OCI-LY1 (cell line): ENCODE data around the gene CLDN19.

Experiments used
- H2AFZ ChIP-seq: fragments of 200-600 bp; sonication (generic), shearing (Covaris generic); 2 replicates; pipeline ENCODE4 v1.6.0; 2014; ENCODE audit warnings: antibody characterized with exemption, mild to moderate bottlenecking, low read length
- H3F3A ChIP-seq: fragments of 200-600 bp; sonication (generic), shearing (Covaris generic); 2 replicates; pipeline ENCODE4 v1.6.0; 2014; ENCODE audit warnings: mild to moderate bottlenecking, antibody characterized with exemption, low read length, moderate library complexity; ENCODE audit not compliant: insufficient read depth
- H3K27ac ChIP-seq: fragments of 200-600 bp; sonication (generic); 2 replicates; pipeline ENCODE4 v1.5.1; 2014; ENCODE audit warnings: low read length, mixed run types, mild to moderate bottlenecking, low read depth; ENCODE audit not compliant: poor library complexity, severe bottlenecking
- H3K27me3 ChIP-seq: fragments of 200-600 bp; sonication (generic); 2 replicates; pipeline ENCODE4 v1.6.0; 2014; ENCODE audit warnings: antibody characterized with exemption, mild to moderate bottlenecking, low read length, moderate library complexity; ENCODE audit not compliant: insufficient read depth
- H3K36me3 ChIP-seq: fragments of 200-600 bp; sonication (generic); 2 replicates; pipeline ENCODE4 v1.6.1; 2014; ENCODE audit warnings: mild to moderate bottlenecking, antibody characterized with exemption, low read length, moderate library complexity, mixed read lengths; ENCODE audit not compliant: insufficient read depth
- H3K4me1 ChIP-seq: fragments of 200-600 bp; sonication (generic); 2 replicates; pipeline ENCODE4 v1.5.1; 2014; ENCODE audit warnings: mild to moderate bottlenecking, low read length, moderate library complexity; ENCODE audit not compliant: insufficient read depth, severe bottlenecking
- H3K4me2 ChIP-seq: fragments of 200-600 bp; sonication (generic), shearing (Covaris generic); 2 replicates; pipeline ENCODE4 v1.6.1; 2014; ENCODE audit warnings: low read length
- H3K4me3 ChIP-seq: fragments of 200-600 bp; sonication (generic); 2 replicates; pipeline ENCODE4 v1.5.1; 2014; ENCODE audit warnings: low read length, low read depth, mild to moderate bottlenecking, mixed read lengths; ENCODE audit not compliant: poor library complexity, severe bottlenecking
- H3K79me2 ChIP-seq: fragments of 200-600 bp; shearing (Covaris generic); 2 replicates; pipeline ENCODE4 v1.6.1; 2016; ENCODE audit warnings: mixed run types, low read length, mixed read lengths; ENCODE audit not compliant: insufficient read depth
- H3K9ac ChIP-seq: fragments of 200-600 bp; sonication (generic), shearing (Covaris generic); 2 replicates; pipeline ENCODE4 v1.6.1; 2014; ENCODE audit warnings: mild to moderate bottlenecking, low read length, mixed read lengths
- H3K9me2 ChIP-seq: fragments of 200-600 bp; sonication (generic), shearing (Covaris generic); 2 replicates; pipeline ENCODE4 v1.6.1; 2014; ENCODE audit warnings: low read depth, mild to moderate bottlenecking, low read length, mixed read lengths
- H3K9me3 ChIP-seq: fragments of 200-600 bp; shearing (Covaris generic); 2 replicates; pipeline ENCODE4 v1.6.1; 2014; ENCODE audit warnings: low read length, mixed read lengths
- H4K20me1 ChIP-seq: fragments of 200-600 bp; sonication (generic), shearing (Covaris generic); 2 replicates; pipeline ENCODE4 v1.6.0; 2016; ENCODE audit warnings: mild to moderate bottlenecking, low read length; ENCODE audit not compliant: insufficient read depth
- CTCF ChIP-seq: fragments of 200-600 bp; sonication (generic), shearing (Covaris generic); IDR thresholded peaks from 2 replicates; pipeline ENCODE4 v1.5.1; 2017; ENCODE audit warnings: mild to moderate bottlenecking, antibody characterized with exemption, low read length, moderate library complexity, mixed read lengths
- EZH2 ChIP-seq: fragments of 200-600 bp; sonication (generic), shearing (Covaris generic); IDR thresholded peaks from 2 replicates; pipeline ENCODE4 v1.8.0; 2017; ENCODE audit warnings: borderline replicate concordance, mixed run types, mild to moderate bottlenecking, antibody characterized with exemption, low read length, moderate library complexity, mixed read lengths

Gene CLDN19

GRCh38 chr1:42757892-42758275 is 17.8 kb upstream of the CLDN19 start:
- Histone ChIP-seq H3K4me3 (no peak overlapping the region), H3K79me2 (no peaks in the 10 kb centered on the region), H3K4me1 (peaks cover 11% of the 10 kb centered on the region), H2AFZ (no peak overlapping the region), H3K27me3 (no peaks in the 10 kb centered on the region), H3K4me2 (no peak overlapping the region), H3K9me3 (no peaks in the 10 kb centered on the region), H3K9me2 (no peaks in the 10 kb centered on the region), H3K27ac (no peak overlapping the region), H3F3A (no peaks in the 10 kb centered on the region), H3K36me3 (peaks cover 52% of the 10 kb centered on the region), H3K9ac (no peak overlapping the region), H4K20me1 (no peaks in the 10 kb centered on the region)
- TF ChIP-seq CTCF (no peak), EZH2 (no peak)

GRCh38 chr1:42756956-42757891 is 17.2 kb upstream of the CLDN19 start:
- Histone ChIP-seq H2AFZ (no peak overlapping the region), H3K27me3 (no peaks in the 10 kb centered on the region), H3F3A (no peaks in the 10 kb centered on the region), H3K27ac (no peak overlapping the region), H3K9me3 (no peaks in the 10 kb centered on the region), H3K4me1 (peaks cover 11% of the 10 kb centered on the region), H3K4me2 (no peak overlapping the region), H3K9ac (no peak overlapping the region), H3K9me2 (no peaks in the 10 kb centered on the region), H3K4me3 (no peak overlapping the region), H4K20me1 (no peaks in the 10 kb centered on the region), H3K79me2 (no peaks in the 10 kb centered on the region), H3K36me3 (peaks cover 58% of the 10 kb centered on the region)
- TF ChIP-seq EZH2 (no peak), CTCF (peak; percentile 69)

GRCh38 chr1:42753070-42753469 is 13.0 kb upstream of the CLDN19 start:
- Histone ChIP-seq H3K9me3 (no peaks in the 10 kb centered on the region), H3K27ac (no peak overlapping the region), H4K20me1 (no peaks in the 10 kb centered on the region), H3K27me3 (no peaks in the 10 kb centered on the region), H3K9ac (no peak overlapping the region), H3K36me3 (peaks cover 66% of the 10 kb centered on the region), H3K79me2 (no peaks in the 10 kb centered on the region), H3K4me2 (no peak overlapping the region), H3K4me1 (no peaks in the 10 kb centered on the region), H3F3A (no peaks in the 10 kb centered on the region), H3K4me3 (no peak overlapping the region), H3K9me2 (no peaks in the 10 kb centered on the region), H2AFZ (no peak overlapping the region)
- TF ChIP-seq CTCF, result no peak
